ENCODE data around the gene UNC5B.

GRCh38 chr10:71218651-71219050 is 6.3 kb downstream of the UNC5B start:
- TF ChIP-seq CTCF (conservative IDR thresholded peaks at IDR 0.05) (no peak), ZFX (IDR thresholded peaks at IDR 0.05) (no peak)
